Mucosa of descending colon (tissue), 3 donors: ENCODE measurements around the gene ZHX3. TPM values are rescaled to one million over a fixed set of nuclear protein-coding genes. Genes with fewer than 3 reads are reported as not detected.
A peak's percentile ranks its signal among the peaks of the same experiment; 100 is the strongest.

ENCODE experiments used
- ATAC-seq: fragments of 200-7000 bp; cut with Tn5 transposase; one replicate; pipeline ENCODE4 v1.9.1; 2020; ENCODE audit warnings: mild to moderate bottlenecking, moderate library complexity
- DNase-seq, 3 donors: peaks; one replicate each; pipeline ENCODE4 v3.0.0-alpha.2; 2020
- H3K36me3 ChIP-seq: fragments of 200-600 bp; one replicate; pipeline ENCODE4 v1.8.0; 2021; ENCODE audit warnings: low read depth, mild to moderate bottlenecking
- H3K4me1 ChIP-seq: fragments of 200-600 bp; one replicate; pipeline ENCODE4 v1.8.0; 2021; ENCODE audit warnings: low read depth, mild to moderate bottlenecking
- H3K4me3 ChIP-seq: fragments of 200-600 bp; one replicate; pipeline ENCODE4 v1.8.0; 2021; ENCODE audit warnings: mild to moderate bottlenecking
- H3K9me3 ChIP-seq: fragments of 200-600 bp; one replicate; pipeline ENCODE4 v1.8.0; 2021; ENCODE audit warnings: mild to moderate bottlenecking
- CTCF ChIP-seq: fragments of 200-600 bp; IDR thresholded peaks from one replicate; pipeline ENCODE4 v1.8.0; 2022; ENCODE audit warnings: antibody characterized with exemption, mild to moderate bottlenecking
- intact Hi-C, 2 donors: fragments of 100-400 bp; cut with DNase I in 1 of 2; cut with micrococcal nuclease in 1 of 2; formaldehyde crosslinking; loops; one replicate each; pipeline versions ENCODE4 v1.11.0 to v1.11.1; 2022; cut with DNase I, micrococcal nuclease
- total RNA-seq, 3 donors: library from RNA; stranded (reverse); fragmentation: NEBNext Ultra II Directional in 2 of 3; extraction: Animal tissue kit (Norgen Biotek cat#: 25700) in 2 of 3; gene quantifications; one replicate each; pipeline versions ENCODE4 v1.2.1 to v1.2.4, GENCODE V29; 2021 to 2023
- donor health status: DM: no; HTN: no; CAD: no; lungs with moderate emphysema.
- donor health status: DM: no; HTN: no; CAD: no.
- donor health status: DM: no; HTN: yes; CAD: no.

The ZHX3 gene
- total RNA-seq, 3 donors from 2014 or later, result 24.5 to 84.5 (median 32.8) TPM

DNA sequence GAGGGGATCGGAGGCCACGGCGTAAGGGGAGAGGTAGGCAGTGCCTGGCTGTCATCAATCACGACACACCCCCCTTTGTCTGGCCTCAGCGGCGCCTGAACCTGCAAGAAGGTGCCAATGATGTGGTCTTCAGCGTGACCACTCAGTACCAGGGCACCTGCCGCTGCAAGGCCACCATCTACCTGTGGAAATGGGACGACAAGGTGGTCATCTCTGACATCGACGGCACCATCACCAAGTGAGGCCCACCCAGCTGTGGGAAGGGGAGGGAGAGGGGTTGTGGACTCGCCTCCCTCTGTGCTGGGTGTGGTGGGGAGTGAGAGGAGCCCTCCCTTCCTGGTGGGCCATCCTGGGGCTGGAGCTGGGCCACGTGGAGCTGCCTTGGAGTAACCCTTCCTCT, 39.4 kb upstream of the ZHX3 start:
- Histone ChIP-seq H3K4me1 (no peaks in the 10 kb centered on the region), H3K9me3 (no peaks in the 10 kb centered on the region), H3K36me3 (no peaks in the 10 kb centered on the region), H3K4me3 (no peak overlapping the region)
- no peak for ATAC-seq
- no peak for DNase-seq
- intact Hi-C loops, result no loop called here
- TF ChIP-seq CTCF, result no peak

DNA sequence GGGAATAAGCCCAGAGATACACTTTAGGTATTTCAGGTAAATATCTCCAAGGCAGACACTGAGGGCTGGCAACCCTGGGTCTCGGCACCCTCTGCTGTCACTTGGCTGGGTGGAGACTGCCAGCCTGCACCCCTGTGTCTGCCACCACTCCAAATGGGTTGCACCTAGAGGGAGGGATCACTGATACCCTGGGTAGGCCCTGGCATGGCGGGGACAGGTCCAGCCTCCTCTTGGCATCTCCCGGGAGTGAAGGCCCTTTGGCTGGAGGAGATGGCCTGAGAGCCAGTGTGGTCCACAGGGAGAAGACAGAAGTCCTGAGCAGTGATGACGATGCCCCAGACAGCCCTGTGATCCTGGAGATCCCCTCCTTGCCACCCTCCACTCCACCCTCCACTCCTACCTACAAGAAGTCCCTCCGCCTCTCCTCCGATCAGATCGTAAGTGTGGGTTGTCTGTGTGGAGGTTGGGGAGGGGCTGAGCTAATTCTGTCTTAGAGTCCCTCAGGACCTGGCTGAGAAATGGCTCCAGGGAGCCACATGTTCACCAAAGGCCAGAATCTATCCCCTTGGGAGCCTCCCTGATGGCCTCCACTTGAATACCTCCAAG, 38.2 kb upstream of the ZHX3 start:
- Histone ChIP-seq H3K4me1 (no peaks in the 10 kb centered on the region), H3K9me3 (no peaks in the 10 kb centered on the region), H3K4me3 (no peak overlapping the region), H3K36me3 (no peaks in the 10 kb centered on the region)
- ATAC-seq (no peak), DNase-seq (no peak)
- intact Hi-C loops, result no loop called here
- TF ChIP-seq CTCF, result no peak

- intact Hi-C loops, result no loop called here
- H3K4me1 ChIP-seq, result no peaks in the 10 kb centered on the region
- H3K36me3 ChIP-seq, result no peaks in the 10 kb centered on the region
- H3K4me3 ChIP-seq, result no peak overlapping the region
- no peak for DNase-seq
- H3K9me3 ChIP-seq, result no peaks in the 10 kb centered on the region
- no peak for TF ChIP-seq CTCF
- no peak for ATAC-seq
Observed at GRCh38 chr20:41355192-41355591, 37.7 kb upstream of the ZHX3 start.

DNA sequence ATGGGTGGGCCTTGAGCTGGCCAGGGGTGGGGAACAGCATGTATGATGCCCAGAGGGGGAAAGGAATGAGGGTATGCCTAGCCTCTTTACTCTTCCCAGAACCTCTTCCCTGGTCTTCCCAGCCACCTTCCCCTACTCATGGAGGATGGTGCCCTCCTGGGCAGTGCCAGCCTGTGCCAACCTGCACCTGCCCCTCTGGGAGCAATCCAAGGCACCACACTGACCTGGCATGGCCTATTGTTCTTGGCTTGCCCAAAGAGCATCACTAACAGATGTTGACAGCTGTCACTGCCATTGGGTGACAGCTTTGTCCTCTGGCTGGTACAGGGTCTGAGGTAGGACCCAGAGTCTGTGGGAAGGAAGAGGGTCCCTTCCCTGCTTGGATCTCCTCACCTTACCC, 36.0 kb upstream of the ZHX3 start:
- Histone ChIP-seq H3K36me3 (no peaks in the 10 kb centered on the region), H3K9me3 (no peaks in the 10 kb centered on the region), H3K4me1 (no peaks in the 10 kb centered on the region), H3K4me3 (no peak overlapping the region)
- ATAC-seq, result no peak
- intact Hi-C loops, result no loop called here
- DNase-seq, result no peak
- no peak for TF ChIP-seq CTCF

DNA sequence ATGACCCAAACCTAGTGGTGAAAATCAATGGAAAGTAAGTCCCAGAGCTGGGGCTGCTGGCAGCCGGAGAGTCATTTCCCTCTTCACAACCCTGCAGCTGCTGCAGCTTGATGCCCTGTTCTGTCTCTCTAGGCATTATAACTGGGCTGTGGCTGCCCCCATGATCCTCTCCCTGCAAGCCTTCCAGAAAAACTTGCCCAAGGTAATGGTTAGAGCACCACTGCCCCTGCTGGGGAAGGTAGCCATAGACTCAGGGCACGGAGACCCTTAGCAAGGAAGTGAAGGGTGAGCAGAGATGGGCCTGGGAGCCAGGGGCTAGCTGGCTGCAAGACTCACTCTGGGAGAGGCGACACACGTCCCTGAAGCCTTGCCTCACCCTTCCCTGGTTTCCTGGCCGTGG, 35.1 kb upstream of the ZHX3 start:
- Histone ChIP-seq H3K4me1 (no peaks in the 10 kb centered on the region), H3K9me3 (no peaks in the 10 kb centered on the region), H3K36me3 (no peaks in the 10 kb centered on the region), H3K4me3 (no peak overlapping the region)
- no peak for ATAC-seq
- DNase-seq, result no peak
- TF ChIP-seq CTCF, result no peak
- intact Hi-C loops, result no loop called here

DNA sequence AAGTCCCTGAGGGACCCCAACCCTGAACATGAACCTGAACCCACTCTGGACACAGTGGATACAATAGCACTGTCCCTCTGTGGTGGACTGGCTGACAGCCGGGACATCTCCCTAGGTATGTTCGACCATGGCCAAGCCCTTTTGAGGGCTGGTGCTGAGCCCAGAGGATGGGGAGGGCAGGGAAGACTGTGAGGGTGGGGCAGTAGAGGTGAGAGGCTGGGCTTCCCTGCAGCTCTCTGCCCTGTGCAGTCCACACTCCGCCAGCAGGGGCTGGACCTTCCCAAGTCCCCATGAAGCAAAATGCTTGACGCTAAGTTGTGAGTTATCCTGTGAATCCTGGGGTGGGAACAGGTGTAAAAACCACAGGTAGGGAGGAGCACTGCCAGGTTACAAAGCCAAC, 34.6 kb upstream of the ZHX3 start:
- H3K4me1 ChIP-seq, result no peaks in the 10 kb centered on the region
- no peak overlapping the region for H3K4me3 ChIP-seq
- no peak for TF ChIP-seq CTCF
- no peaks in the 10 kb centered on the region for H3K36me3 ChIP-seq
- DNase-seq (peak in 1 of 3 donors; percentile 24), ATAC-seq (no peak)
- intact Hi-C loops, result no loop called here
- no peaks in the 10 kb centered on the region for H3K9me3 ChIP-seq
